H1 (cell line): ENCODE measurements around the gene FGFBP1. TPM values are rescaled to one million over a fixed set of nuclear protein-coding genes. Genes with fewer than 3 reads are reported as not detected.

Source experiments
- CTBP2 ChIP-seq: IDR thresholded peaks from 2 replicates; pipeline ENCODE4 v1.7.0; 2011; ENCODE audit warnings: borderline replicate concordance, mild to moderate bottlenecking, moderate library complexity, mixed read lengths, low read length; ENCODE audit not compliant: insufficient read depth, insufficient read length
- SIX5 ChIP-seq: IDR thresholded peaks from 2 replicates; pipeline ENCODE4 v1.6.1; 2011; ENCODE audit warnings: mild to moderate bottlenecking, low read depth, low read length
- polyA plus RNA-seq, 7 experiments: library from polyadenylated mRNA; depleted of rRNA in 3 of 7; stranded (reverse) in 5 of 7; unstranded in 2 of 7; fragments of >200 nt in 5 of 7; fragments of 200-250 nt in 2 of 7; gene quantifications; 1 replicate in 5 of 7; 2 replicates in 1 of 7; 4 replicates in 1 of 7; pipeline versions ENCODE4 v1.2.1 to v1.2.3, GENCODE V29; 2011 to 2013; ENCODE audit warnings: missing spikeins in 2 of 7, mixed read lengths in 2 of 7
- total RNA-seq: library from RNA; stranded (reverse); fragmentation: NEBNext Ultra II Directional; extraction: Animal tissue kit (Norgen Biotek cat#: 25700); gene quantifications from 2 replicates; pipeline ENCODE4 v1.2.1, GENCODE V29; 2021

Gene FGFBP1
- total and polyA plus RNA-seq, 2 of the 8 experiments (the other 6 are each of a cell fraction or from before 2014, with no cell fraction given), result 0.17 to 0.20 TPM

GRCh38 chr4:15894921-15895916 is 43.3 kb downstream of the FGFBP1 start (continued):
- TF ChIP-seq CTBP2, result no peak
- no peak for TF ChIP-seq SIX5
